Testis (tissue), 2 donors: ENCODE measurements around the gene GABBR2.

Source experiments
- POLR2A ChIP-seq: fragments of 450-650 bp; IDR thresholded peaks from one replicate; pipeline ENCODE4 v1.6.1; 2017; ENCODE audit warnings: antibody characterized with exemption, mild to moderate bottlenecking, moderate library complexity
- TF ChIP-seq, protein P1 (sequence below), 3 experiments: fragments of 450-650 bp in 2 of 3; fragments of 200-600 bp in 1 of 3; sonication (generic) in 1 of 3; IDR thresholded peaks; one replicate each; pipeline ENCODE4 v1.5.1; 2016 to 2019; ENCODE audit warnings: antibody characterized with exemption in 3 of 3, mild to moderate bottlenecking in 2 of 3, moderate library complexity in 1 of 3

DNA sequence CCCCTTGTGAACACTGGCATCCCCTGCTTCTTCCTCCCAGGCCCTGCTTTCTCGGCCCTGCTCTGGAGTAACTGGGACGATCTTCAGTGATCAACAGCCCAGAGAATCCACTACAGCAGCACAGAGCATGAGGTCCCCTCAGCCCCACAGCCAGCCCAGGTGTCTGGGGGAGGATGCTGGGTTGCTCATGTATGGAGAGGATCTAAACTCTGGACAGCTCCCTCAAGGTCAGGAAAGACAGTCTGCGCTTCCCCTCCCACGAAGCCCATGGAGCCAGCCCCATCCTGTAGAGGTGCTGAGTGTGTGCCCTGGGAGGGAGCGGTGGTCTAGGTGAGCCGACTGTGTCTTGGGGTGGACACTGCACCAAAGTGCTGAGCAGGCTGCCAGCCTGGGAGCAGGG, 190.2 kb downstream of the GABBR2 start:
- TF ChIP-seq, protein P1, sequence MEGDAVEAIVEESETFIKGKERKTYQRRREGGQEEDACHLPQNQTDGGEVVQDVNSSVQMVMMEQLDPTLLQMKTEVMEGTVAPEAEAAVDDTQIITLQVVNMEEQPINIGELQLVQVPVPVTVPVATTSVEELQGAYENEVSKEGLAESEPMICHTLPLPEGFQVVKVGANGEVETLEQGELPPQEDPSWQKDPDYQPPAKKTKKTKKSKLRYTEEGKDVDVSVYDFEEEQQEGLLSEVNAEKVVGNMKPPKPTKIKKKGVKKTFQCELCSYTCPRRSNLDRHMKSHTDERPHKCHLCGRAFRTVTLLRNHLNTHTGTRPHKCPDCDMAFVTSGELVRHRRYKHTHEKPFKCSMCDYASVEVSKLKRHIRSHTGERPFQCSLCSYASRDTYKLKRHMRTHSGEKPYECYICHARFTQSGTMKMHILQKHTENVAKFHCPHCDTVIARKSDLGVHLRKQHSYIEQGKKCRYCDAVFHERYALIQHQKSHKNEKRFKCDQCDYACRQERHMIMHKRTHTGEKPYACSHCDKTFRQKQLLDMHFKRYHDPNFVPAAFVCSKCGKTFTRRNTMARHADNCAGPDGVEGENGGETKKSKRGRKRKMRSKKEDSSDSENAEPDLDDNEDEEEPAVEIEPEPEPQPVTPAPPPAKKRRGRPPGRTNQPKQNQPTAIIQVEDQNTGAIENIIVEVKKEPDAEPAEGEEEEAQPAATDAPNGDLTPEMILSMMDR (IDR thresholded peaks at IDR 0.05) = no peak
- no peak for TF ChIP-seq POLR2A
